Skin of body (tissue), 2 donors: ENCODE measurements around the gene LITAFD. TPM values are rescaled to one million over a fixed set of nuclear protein-coding genes. Genes with fewer than 3 reads are reported as not detected.
"Not testable (repeated sequence)": the region's sequence is repeated elsewhere in the genome, so short reads cannot be mapped to it uniquely, and the experiment has no call there.

Experiments used
- DNase-seq: peaks from one replicate; lab custom pipeline; 2025; lab: John Stamatoyannopoulos, UW
- total RNA-seq: library from RNA; depleted of rRNA; stranded (reverse); fragments of >200 nt; gene quantifications from one replicate; pipeline ENCODE4 v1.2.3, GENCODE V29; 2014

LITAFD gene
- total RNA-seq: not detected

GRCh38 chr16:8882041-8882617 is at the start of gene LITAFD:
TSS of gene LITAFD (plus strand) at chr16:8882351. CDS start at chr16:8884356, 2,005 bp downstream.
- no peak for DNase-seq

GRCh38 chr16:8832717-8833105 is 49.4 kb upstream of the LITAFD start:
- DNase-seq: no peak

DNA sequence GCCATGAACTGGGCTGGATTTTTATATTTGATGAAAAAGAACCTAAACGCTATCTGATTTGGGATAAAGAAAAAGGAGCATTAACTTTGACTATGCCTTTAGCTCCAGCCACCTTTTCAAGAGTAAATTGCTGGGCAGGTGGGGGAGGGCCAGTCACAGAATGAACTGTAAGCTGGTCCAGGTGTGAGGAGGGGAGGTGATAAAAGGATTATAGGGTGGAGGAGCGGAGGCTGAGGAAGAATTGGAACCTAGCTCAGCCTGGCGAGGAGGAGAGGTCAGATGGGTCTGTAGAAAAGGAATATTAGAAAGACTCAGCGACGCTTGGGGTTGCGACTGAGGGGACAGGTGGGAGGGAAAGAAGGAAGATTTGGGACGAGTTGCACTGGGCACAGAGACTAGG is 45.4 kb upstream of the LITAFD start:
- DNase-seq: not testable (repeated sequence)

DNA sequence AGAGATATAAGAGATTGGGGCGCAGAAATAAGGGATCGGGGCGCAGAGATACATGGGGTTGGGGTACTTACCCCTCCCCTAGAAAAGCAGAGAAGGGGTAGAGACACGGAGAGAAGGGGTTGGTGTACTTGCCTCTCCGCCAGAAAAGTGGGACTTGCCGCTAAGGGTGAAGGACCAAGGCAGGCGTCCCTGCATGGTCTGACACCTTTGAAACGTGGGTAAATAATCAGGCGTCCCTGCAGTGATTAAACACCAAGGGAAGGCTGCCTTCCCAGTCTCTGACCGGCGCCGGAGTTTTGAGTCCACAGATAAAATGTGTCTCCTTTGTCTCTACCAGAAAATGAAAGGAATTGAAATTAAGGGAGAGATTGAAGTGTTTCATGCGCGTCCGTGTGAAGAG is 44.6 kb upstream of the LITAFD start:
- DNase-seq: not testable (repeated sequence)

DNA sequence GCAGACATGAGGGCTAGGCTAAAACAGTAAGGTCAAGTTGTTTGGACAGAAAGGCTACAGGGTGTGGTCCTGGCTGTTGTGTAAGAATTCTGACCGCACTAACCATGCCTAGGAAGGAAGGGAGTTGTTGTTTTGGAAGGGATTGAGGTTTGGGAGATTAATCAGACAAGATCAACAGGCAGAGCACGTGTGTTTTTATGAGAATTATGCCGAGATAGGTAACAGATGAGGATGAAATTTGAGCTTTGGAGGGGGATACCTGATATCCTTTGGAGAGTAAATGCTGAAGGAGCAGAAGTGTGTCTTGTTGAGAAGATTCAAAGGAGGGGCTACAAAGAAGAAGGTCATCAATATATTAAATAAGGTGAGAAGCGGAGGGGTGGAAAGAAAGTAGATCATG is 40.1 kb upstream of the LITAFD start:
- DNase-seq: not testable (repeated sequence)

DNA sequence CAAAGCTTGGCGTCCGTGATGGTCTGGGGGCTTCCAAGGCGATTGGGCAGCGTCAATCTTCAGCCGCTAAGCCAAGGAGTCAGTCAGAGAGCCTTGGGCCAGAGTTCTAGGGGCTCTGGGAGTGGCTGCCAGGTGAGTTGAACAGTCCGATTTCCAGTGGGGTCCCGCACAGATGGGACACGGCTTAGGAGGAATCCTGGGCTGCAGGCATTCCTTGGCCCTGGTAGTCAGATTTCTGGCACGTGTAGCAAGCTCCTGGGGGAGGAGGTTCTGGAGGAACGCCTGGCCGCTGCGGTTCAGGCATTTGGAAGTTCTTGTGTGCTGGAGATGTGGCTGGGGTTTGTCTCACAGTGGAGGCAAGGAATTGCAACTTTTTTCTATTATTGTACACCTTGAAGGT is 38.9 kb upstream of the LITAFD start:
- not testable (repeated sequence) for DNase-seq

DNA sequence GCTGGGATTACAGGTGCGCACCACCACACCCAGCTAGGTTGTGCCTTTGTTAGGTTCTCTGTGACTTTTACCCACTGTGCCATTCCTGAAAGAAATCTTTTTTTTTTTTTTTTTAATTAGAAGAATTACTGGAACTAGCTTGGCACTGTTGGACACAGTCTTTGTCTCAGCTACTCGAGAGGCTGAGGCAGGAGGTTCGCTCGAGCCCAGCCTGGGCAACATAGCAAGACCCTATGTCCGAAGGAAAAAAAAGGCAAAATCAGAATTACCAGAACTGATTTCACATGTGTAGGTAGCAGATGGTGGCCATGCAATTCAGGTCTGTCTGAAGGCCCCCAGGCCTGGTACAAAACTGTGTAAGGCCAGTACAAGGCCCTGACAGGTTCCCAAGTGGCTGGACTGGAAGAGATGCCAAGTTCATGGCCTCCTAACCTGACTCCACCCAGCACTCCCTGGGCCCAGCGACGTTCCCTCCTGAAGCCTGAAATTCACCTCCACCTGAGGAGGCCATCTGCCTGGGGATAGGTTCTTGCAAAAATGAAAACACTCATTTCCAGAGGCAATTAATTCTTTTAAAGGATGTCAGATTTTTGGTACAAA is 36.4 kb upstream of the LITAFD start:
- no peak for DNase-seq

GRCh38 chr16:8846401-8846932 is 35.7 kb upstream of the LITAFD start:
- DNase-seq: no peak

- no peak for DNase-seq
Observed at GRCh38 chr16:8847145-8847544, 35.0 kb upstream of the LITAFD start.

DNA sequence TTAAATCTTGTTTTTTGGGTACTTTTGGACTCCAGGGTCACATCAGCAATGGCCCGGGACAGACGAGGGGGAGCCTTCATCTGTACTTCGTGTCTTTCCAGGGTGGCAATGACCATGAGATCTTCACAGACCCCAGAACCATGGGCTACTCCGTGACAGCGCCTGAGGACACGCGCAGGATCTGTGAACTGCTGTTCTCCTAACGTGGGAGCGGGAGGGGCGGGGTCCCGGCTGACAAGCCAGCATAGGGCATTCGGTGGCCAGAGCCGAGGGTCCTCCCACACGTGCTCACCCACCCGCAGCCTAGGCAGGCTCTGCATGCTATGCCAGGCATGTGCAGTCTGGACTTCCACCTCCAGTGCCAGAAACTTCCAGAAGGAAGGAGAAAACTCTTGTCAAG is 34.5 kb upstream of the LITAFD start:
- DNase-seq: no peak

GRCh38 chr16:8848231-8848938 is 33.8 kb upstream of the LITAFD start:
- no peak for DNase-seq

DNA sequence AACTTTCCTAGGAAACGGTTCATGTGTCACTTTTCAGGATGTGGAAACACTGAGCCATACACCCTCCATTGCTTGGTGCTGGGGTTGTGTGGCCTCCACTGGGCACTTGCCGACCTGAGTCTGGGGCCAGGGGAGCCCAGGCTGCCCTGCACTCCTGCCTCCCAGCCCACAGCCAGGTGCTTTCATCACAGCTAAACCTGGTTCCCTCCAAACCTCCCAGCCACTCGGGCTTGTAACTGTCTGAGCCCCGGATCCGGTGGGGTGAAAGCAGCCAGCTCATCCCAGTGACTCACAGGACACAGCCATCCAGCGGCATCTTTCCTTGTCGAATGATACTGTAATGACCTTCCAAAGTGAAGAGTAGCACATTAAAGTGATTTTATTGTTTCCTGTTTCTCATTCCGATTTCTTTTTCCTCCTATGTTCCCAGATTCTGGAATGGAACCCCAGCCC is 33.2 kb upstream of the LITAFD start:
- no peak for DNase-seq

- no peak for DNase-seq
Observed at GRCh38 chr16:8849411-8850011, 32.6 kb upstream of the LITAFD start.

DNA sequence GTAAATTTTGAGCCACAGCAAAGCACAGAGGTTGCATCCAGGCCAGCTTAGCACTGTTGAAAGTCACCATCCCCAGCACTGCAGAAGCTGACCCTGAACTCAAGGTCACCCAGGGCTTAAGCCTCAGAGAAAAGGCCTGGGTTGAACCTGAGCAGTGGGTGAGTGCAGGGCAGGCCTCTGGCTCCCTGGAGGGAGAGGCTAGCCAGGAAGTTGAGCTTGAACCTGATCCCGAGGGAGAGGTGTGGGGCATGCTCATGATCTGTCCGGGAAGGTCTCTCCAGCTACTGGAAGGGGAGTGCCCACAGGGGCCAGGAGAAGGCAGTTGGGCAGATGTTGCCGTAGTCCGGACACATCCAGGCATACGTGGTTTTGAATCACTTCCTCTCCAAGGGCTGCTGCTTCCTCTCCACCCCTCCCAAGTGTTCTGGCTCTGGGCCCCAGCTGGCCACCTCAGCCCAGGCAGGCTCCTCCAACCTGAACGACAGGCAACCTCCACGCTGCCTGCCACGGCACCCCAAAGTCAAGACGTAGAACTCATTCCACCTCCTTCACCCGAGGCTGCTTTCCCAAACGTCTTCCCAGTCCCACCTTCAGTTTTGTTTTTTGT is 31.8 kb upstream of the LITAFD start:
- no peak for DNase-seq

DNA sequence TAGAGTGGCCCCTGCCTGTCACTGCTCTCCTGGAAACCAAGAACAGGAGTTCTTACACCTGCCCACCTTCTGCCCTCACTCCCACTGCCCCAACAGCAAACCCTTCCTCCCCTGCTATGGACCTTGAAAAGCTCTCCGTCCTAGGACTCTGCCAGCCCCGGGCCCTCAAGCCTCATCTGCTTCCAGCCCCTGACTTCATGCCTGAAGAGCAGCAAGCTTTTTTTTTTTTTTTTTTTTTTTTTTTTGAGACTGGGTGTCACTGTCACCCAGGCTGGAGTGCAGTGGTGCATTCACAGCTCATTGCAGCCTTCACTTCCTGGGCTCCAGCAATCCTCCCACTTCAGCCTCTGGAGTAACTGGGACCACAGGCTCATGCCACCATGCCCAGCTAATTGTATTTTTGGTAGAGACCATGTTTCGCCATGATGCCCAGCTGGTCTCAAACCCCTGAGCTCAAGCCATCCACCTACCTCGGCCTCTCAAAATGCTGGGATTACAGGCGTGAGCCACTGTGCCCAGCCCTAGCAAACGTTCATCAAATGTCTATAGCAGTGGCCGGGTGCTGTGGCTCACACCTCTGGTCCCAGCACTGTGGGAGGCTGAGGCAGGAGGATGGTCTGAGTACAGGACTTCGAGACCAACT is 30.3 kb upstream of the LITAFD start:
- no peak for DNase-seq

GRCh38 chr16:8852534-8852933 is 29.6 kb upstream of the LITAFD start:
- DNase-seq: no peak

DNA sequence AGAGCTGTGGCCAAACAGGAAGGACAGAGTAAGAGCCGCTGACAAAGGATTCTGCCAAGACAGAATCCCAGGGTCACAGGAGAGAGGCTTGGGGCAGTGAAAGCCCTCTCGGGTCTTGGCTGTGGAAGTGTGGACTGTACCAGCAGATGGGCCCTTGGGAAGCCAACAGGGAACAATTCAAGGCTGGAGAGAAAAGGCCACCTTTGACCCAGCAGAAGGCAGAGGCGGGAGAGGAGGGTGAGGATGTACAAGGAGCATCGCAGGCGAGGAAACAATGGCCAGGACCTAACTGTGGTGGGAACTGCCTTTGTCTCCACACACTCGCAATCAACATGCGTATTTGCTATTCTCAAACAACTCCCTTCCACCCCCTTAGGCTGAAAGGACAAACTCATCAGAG is 29.0 kb upstream of the LITAFD start:
- DNase-seq: no peak

DNA sequence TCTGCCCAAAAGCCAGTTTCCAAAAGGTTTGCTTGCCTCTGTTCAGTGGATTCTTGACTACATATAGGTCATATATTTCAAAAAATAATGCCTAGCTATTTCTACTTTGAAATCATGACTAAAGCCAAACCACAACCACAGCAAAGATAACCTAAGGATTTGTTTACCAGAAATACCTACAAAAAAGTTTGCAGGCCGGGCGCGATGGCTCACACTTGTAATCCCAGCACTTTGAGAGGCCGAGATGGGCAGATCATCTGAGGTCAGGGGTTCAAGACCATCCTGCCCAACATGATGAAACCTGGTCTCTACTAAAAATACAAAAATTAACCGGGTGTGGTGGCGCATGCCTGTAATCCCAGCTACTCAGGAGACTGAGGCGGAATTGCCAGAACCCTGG is 28.5 kb upstream of the LITAFD start:
- no peak for DNase-seq

GRCh38 chr16:8854298-8854948 is 27.7 kb upstream of the LITAFD start:
- no peak for DNase-seq

GRCh38 chr16:8855051-8855786 is 26.9 kb upstream of the LITAFD start:
- DNase-seq: no peak
